Inflammatory macrophage treated with lipopolysaccharide for 1 hour (primary cell): ENCODE results near the gene LCN9.
"Not testable (repeated sequence)": the region's sequence is repeated elsewhere in the genome, so short reads cannot be mapped to it uniquely, and the experiment has no call there.

Experiments
- DNase-seq, 2 donors: peaks; one replicate each; pipeline ENCODE4 v3.0.0-alpha.2; 2020 to 2022

The LCN9 gene

GRCh38 chr9:135648494-135649410, 14.4 kb upstream of the LCN9 start:
- no peak for DNase-seq

GRCh38 chr9:135649508-135649907, 13.6 kb upstream of the LCN9 start:
- DNase-seq: no peak

DNA sequence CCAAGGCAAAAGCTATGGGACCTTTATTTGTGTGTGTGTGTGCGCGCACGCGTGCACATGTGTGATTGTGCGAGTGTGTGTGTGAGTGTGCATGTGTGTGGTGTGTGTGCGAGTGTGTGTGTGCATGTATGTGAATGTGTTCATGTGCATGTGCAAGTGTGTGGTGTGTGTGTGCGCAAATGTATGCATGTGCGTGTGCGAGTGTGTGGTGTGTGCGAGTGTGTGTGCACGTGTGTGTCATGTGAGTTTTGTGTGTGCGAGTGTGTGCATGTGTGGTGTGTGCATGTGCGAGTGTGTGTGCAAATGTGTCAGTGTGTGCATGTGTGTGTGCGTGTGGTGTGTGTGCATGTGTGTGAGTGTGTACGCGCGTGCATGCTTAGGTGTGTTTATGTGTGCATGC, 12.7 kb upstream of the LCN9 start:
- no peak for DNase-seq

- DNase-seq: no peak
Observed at GRCh38 chr9:135655317-135655716, 7.8 kb upstream of the LCN9 start.

GRCh38 chr9:135657416-135657815, 5.7 kb upstream of the LCN9 start:
- DNase-seq: no peak

GRCh38 chr9:135659252-135659651, 3.9 kb upstream of the LCN9 start:
- DNase-seq: no peak

- DNase-seq: no peak
Observed at GRCh38 chr9:135660407-135660806, 2.7 kb upstream of the LCN9 start.

- DNase-seq: no peak
Observed at GRCh38 chr9:135661816-135662560, 1.1 kb upstream of the LCN9 start.

DNA sequence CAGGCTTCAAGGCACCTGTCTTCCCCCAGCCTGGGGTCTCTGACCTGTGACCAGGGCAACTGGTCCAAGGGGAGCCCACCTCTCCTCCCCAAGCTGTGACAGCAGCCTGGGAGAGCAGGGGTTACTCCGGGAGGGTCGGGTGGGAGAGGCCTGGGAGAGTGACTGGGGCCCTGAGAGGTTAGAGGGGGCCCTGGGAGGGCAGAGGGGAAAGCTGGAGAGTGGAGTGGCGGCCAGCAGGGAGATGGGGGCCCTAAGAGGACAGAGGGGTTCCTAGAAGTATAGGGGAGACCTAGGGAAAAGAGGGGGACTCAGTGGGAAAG, 302 bp downstream of the LCN9 start:
- DNase-seq: no peak

DNA sequence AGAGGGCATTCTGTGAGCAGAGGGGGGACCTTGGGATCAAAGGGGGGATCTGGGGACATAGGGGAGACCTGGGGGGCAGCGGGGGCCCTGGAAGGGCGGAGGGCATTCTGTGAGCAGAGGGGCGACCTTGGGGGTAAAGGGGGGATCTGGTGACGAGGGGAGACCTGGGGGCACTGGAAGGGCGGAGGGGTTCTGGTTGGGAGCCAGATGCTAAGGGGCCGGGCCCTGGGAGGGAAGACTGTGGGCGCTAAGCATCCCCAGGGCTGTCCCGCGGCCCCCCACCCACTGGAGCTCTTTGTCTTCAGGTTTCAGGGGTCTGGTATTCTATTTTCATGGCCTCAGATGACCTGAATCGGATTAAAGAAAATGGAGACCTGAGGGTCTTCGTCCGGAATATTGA, 748 bp downstream of the LCN9 start:
- DNase-seq: no peak

GRCh38 chr9:135664266-135664665, 1.2 kb downstream of the LCN9 start:
- no peak for DNase-seq

GRCh38 chr9:135664801-135665794, 2.0 kb downstream of the LCN9 start:
- no peak for DNase-seq

- DNase-seq: no peak
Observed at GRCh38 chr9:135665795-135666189, 2.7 kb downstream of the LCN9 start.

- no peak for DNase-seq
Observed at GRCh38 chr9:135666534-135667462, 3.7 kb downstream of the LCN9 start.

DNA sequence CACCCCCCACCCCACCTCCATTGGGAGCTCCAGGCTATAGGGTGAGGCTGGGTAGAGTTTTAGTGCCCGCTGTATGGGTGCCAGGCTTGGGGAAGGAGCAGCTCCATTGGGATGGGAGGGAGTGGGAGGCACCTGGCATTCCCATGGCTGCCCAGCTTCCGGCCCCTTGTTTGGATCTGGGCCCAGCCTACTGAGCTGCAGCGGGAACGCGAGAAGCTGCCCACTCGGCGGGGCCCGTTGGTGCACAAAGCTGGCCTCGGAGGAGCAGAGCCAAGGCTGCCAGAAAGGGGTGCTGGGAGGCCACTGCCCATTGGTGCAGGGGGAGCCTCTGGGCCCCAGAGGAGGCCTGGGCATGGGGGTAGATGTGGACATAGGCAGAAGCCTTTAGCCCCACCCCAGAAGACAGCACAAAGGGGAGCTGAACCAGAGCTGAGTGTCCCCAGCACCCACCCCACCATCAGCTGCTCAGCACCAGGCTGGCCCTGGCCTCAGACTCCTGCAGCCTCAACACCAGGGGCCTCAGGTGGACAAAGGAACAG, 4.4 kb downstream of the LCN9 start:
- no peak for DNase-seq

GRCh38 chr9:135669018-135669417, 5.9 kb downstream of the LCN9 start:
- DNase-seq: not testable (repeated sequence)

- DNase-seq: no peak
Observed at GRCh38 chr9:135669616-135670285, 6.6 kb downstream of the LCN9 start.

DNA sequence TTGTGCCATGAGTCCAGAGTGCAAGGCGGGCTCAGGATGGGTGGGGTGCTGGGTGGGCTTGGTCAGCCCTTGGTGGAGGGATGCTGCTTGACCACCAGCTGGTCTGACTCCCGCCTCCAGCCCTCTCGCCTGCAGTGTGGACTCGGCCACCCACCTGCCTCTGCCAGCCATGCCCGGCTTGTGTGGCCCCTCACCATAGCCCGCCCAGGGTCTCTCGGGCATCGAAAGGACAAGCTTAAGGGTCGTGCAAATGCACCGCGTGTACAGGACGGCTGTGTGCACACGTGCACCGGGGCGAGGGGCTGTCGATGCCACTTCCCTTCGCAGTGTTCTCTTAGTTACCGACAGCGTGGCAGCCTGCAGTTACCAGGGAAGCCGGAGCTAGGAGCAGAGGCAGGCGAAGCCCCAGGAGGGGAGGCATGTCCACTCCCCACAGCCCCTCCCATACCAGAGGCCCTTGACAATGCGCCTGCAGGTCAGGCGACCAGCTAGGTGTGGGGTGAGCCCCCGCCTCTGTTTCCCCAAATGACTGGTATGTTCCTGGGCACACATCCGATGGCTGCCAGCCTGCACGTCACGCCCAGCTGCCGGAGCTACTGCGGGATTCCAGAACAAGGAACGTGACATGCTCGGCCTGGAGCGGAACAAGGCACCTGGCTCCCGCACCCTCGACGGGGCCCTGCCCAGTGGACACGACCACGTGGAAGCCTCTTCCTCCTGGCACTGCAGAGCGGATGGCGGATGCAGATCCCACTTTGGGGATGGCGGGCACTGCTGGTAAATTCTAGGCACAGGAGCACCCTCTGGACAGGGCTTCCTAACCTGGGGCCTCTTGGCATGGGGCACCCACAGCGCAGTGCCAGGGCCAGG, 7.8 kb downstream of the LCN9 start:
- DNase-seq: no peak

- no peak for DNase-seq
Observed at GRCh38 chr9:135671591-135672041, 8.5 kb downstream of the LCN9 start.

- DNase-seq: not testable (repeated sequence)
Observed at GRCh38 chr9:135672786-135673185, 9.7 kb downstream of the LCN9 start.
